H9 (cell line): ENCODE measurements around the gene TMC4. TPM values are rescaled to one million over a fixed set of nuclear protein-coding genes. Genes with fewer than 3 reads are reported as not detected.

Experiments used
- DNase-seq: peaks from one replicate; pipeline ENCODE4 v3.0.0-alpha.2; 2017
- H2AFZ ChIP-seq: one replicate; pipeline ENCODE4 v1.6.1; 2013; ENCODE audit warnings: mild to moderate bottlenecking, low read length, control low read depth, moderate library complexity
- H2AK5ac ChIP-seq: 2 replicates; pipeline ENCODE4 v1.6.1; 2013; ENCODE audit warnings: low read length, control low read depth, mixed read lengths; ENCODE audit not compliant: insufficient read length
- H2BK120ac ChIP-seq: one replicate; pipeline ENCODE4 v1.6.1; 2013; ENCODE audit warnings: low read depth, mild to moderate bottlenecking, low read length, control low read depth, inconsistent platforms; ENCODE audit not compliant: poor library complexity, severe bottlenecking
- H2BK12ac ChIP-seq: 2 replicates; pipeline ENCODE4 v1.6.1; 2013; ENCODE audit warnings: low read length, control low read depth, mixed read lengths, low read depth; ENCODE audit not compliant: insufficient read length
- H2BK15ac ChIP-seq: 2 replicates; pipeline ENCODE4 v1.6.1; 2013; ENCODE audit warnings: low read depth, low read length, control low read depth
- H2BK20ac ChIP-seq: one replicate; pipeline ENCODE4 v1.6.1; 2013; ENCODE audit warnings: low read depth, mild to moderate bottlenecking, low read length, control low read depth, inconsistent platforms; ENCODE audit not compliant: poor library complexity, severe bottlenecking
- H2BK5ac ChIP-seq: 2 replicates; pipeline ENCODE4 v1.6.1; 2013; ENCODE audit warnings: low read length, control low read depth, mixed read lengths; ENCODE audit not compliant: insufficient read length
- H3K14ac ChIP-seq: 2 replicates; pipeline ENCODE4 v1.6.1; 2013; ENCODE audit warnings: low read length, control low read depth; ENCODE audit not compliant: insufficient read depth
- H3K18ac ChIP-seq: 2 replicates; pipeline ENCODE4 v1.6.1; 2013; ENCODE audit warnings: low read depth, mild to moderate bottlenecking, mixed read lengths, low read length, control low read depth; ENCODE audit not compliant: insufficient read length
- H3K23ac ChIP-seq: 2 replicates; pipeline ENCODE4 v1.6.1; 2013; ENCODE audit warnings: low read length, control low read depth, mixed read lengths, low read depth; ENCODE audit not compliant: insufficient read length
- H3K23me2 ChIP-seq: 2 replicates; pipeline ENCODE4 v1.6.1; 2013; ENCODE audit warnings: low read depth, mild to moderate bottlenecking, mixed read lengths, low read length, control low read depth; ENCODE audit not compliant: insufficient read length, poor library complexity, severe bottlenecking
- H3K27ac ChIP-seq: 2 replicates; pipeline ENCODE4 v1.5.1; 2013; ENCODE audit warnings: low read length, control low read depth, mixed read lengths, low read depth; ENCODE audit not compliant: insufficient read length
- H3K27me3 ChIP-seq: 2 replicates; pipeline ENCODE4 v1.6.1; 2013; ENCODE audit warnings: low read length, control low read depth, inconsistent platforms; ENCODE audit not compliant: insufficient read depth
- H3K4ac ChIP-seq: 2 replicates; pipeline ENCODE4 v1.6.1; 2013; ENCODE audit warnings: low read depth, mild to moderate bottlenecking, control low read depth, inconsistent platforms, low read length, moderate library complexity
- H3K4me1 ChIP-seq: 2 replicates; pipeline ENCODE4 v1.6.1; 2013; ENCODE audit warnings: low read length, control low read depth, inconsistent platforms; ENCODE audit not compliant: insufficient read depth
- H3K4me2 ChIP-seq: 2 replicates; pipeline ENCODE4 v1.6.1; 2013; ENCODE audit warnings: low read length, control low read depth, mixed read lengths; ENCODE audit not compliant: insufficient read length, insufficient read depth
- H3K56ac ChIP-seq: 2 replicates; pipeline ENCODE4 v1.6.1; 2013; ENCODE audit warnings: low read depth, mild to moderate bottlenecking, mixed read lengths, low read length, control low read depth; ENCODE audit not compliant: insufficient read length
- H3K79me1 ChIP-seq: 2 replicates; pipeline ENCODE4 v1.6.1; 2013; ENCODE audit warnings: low read depth, mild to moderate bottlenecking, moderate library complexity, low read length, control low read depth, inconsistent platforms; ENCODE audit not compliant: insufficient read depth, poor library complexity, severe bottlenecking
- H3K79me2 ChIP-seq: 2 replicates; pipeline ENCODE4 v1.6.1; 2013; ENCODE audit warnings: low read length, control low read depth, inconsistent platforms; ENCODE audit not compliant: insufficient read depth
- H3K9ac ChIP-seq: 2 replicates; pipeline ENCODE4 v1.6.1; 2013; ENCODE audit warnings: low read length, control low read depth, mixed read lengths; ENCODE audit not compliant: insufficient read length; ENCODE audit errors: extremely low read depth
- H3K9me3 ChIP-seq: one replicate; pipeline ENCODE4 v1.6.1; 2013; ENCODE audit warnings: low read depth, low read length, inconsistent platforms; ENCODE audit not compliant: control insufficient read depth
- H3T11ph ChIP-seq: one replicate; pipeline ENCODE4 v1.6.1; 2013; ENCODE audit warnings: mild to moderate bottlenecking, low read length, control low read depth, inconsistent platforms
- H4K20me1 ChIP-seq: one replicate; pipeline ENCODE4 v1.6.1; 2013; ENCODE audit not compliant: control insufficient read depth, insufficient read length, insufficient read depth
- H4K5ac ChIP-seq: 2 replicates; pipeline ENCODE4 v1.6.1; 2013; ENCODE audit warnings: low read depth, mild to moderate bottlenecking, mixed read lengths, low read length, control low read depth; ENCODE audit not compliant: insufficient read length
- H4K8ac ChIP-seq: replicated peaks from 2 replicates; pipeline ENCODE4 v1.6.1; 2013; ENCODE audit warnings: low read length, control low read depth, mixed read lengths, low read depth; ENCODE audit not compliant: insufficient read length
- H4K91ac ChIP-seq: 2 replicates; pipeline ENCODE4 v1.6.1; 2013; ENCODE audit warnings: low read depth, mild to moderate bottlenecking, moderate library complexity, mixed read lengths, low read length, control low read depth; ENCODE audit not compliant: insufficient read length
- H3K27ac Mint-ChIP-seq, 3 experiments: 2 replicates in 2 of 3; 3 replicates in 1 of 3; pipeline ENCODE4 v1.8.0; 2020 to 2021; ENCODE audit warnings: mixed read lengths in 3 of 3, mild to moderate bottlenecking in 1 of 3, moderate library complexity in 1 of 3
- H3K27me3 Mint-ChIP-seq: 2 replicates; pipeline ENCODE4 v1.8.0; 2021; ENCODE audit warnings: low read depth, mild to moderate bottlenecking, moderate library complexity, mixed read lengths
- H3K36me3 Mint-ChIP-seq, 3 experiments: 2 replicates in 2 of 3; 3 replicates in 1 of 3; pipeline ENCODE4 v1.8.0; 2020 to 2021; ENCODE audit warnings: low read depth in 3 of 3, mixed read lengths in 3 of 3; ENCODE audit not compliant: insufficient read depth in 1 of 3
- H3K4me1 Mint-ChIP-seq, 2 experiments: 2 replicates each; pipeline ENCODE4 v1.8.0; 2020; ENCODE audit warnings: mixed read lengths in 2 of 2
- H3K4me3 Mint-ChIP-seq, 2 experiments: 2 replicates in 1 of 2; 3 replicates in 1 of 2; pipeline ENCODE4 v1.8.0; 2020 to 2021; ENCODE audit warnings: mild to moderate bottlenecking in 2 of 2, mixed read lengths in 2 of 2, moderate library complexity in 1 of 2
- H3K9me3 Mint-ChIP-seq, 2 experiments: 2 replicates in 1 of 2; 3 replicates in 1 of 2; pipeline ENCODE4 v1.8.0; 2020; ENCODE audit warnings: mild to moderate bottlenecking in 2 of 2, mixed read lengths in 2 of 2, moderate library complexity in 1 of 2
- WGBS: extraction: QIAGEN DNeasy Blood & Tissue Kit; methylation state at CpG from one replicate; pipeline ENCODE4 v1.1.7; 2013; ENCODE audit warnings: missing lambda C conversion rate, low lambda C conversion rate, mixed read lengths; ENCODE audit not compliant: insufficient read length; ENCODE audit errors: extremely low coverage; 5-methylcytosine and 5-hydroxymethylcytosine counted together
- total RNA-seq: library from RNA; stranded (reverse); gene quantifications from 2 replicates; pipeline ENCODE4 v1.2.1, GENCODE V29; 2021
- TF ChIP-seq, protein P1 (sequence below): fragments of 200-600 bp; sonication (generic); conservative IDR thresholded peaks from 3 replicates; pipeline ENCODE4 v1.8.0; 2021; ENCODE audit warnings: antibody characterized with exemption, mild to moderate bottlenecking

The TMC4 gene
- total RNA-seq, 1 experiment from 2014 or later: 12.2 TPM

DNA sequence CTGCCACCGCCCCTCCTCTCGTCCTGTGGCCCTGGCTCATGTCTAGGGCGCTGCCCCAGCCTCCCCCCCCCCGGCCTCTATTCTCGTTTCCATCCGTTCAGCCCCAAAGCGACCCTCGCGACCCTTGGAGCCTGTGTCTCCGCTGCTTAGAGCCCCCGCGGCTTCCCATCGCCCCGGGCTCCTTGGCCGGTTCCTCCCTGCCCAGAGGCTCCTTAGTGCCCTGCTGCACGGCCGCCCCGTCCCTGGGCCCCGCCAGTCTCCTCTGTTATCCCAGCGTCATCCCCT lies 44.6 kb downstream of the TMC4 start:
- no peak overlapping the region for H3K23ac ChIP-seq
- H3K27ac Mint-ChIP-seq: no peak overlapping the region
- no peak overlapping the region for H3K9ac ChIP-seq
- no peak overlapping the region for H2BK120ac ChIP-seq
- DNase-seq: no peak
- no peaks in the 10 kb centered on the region for H3K27me3 ChIP-seq
- H3K4me1 Mint-ChIP-seq: no peaks in the 10 kb centered on the region
- no peak overlapping the region for H2BK12ac ChIP-seq
- H4K5ac ChIP-seq: no peak overlapping the region
- peaks cover 2 to 3% of the 10 kb centered on the region in 2 experiments; a peak in 2 of 5 replicates for H3K9me3 Mint-ChIP-seq
- no peak overlapping the region for H3K56ac ChIP-seq
- no CpG with 5 or more reads among the region's 20 CpGs for WGBS
- H3K27ac ChIP-seq: no peak overlapping the region
- H2BK5ac ChIP-seq: no peak overlapping the region
- H3K23me2 ChIP-seq: no peaks in the 10 kb centered on the region
- no peak overlapping the region for H2BK20ac ChIP-seq
- no peaks in the 10 kb centered on the region for H4K20me1 ChIP-seq
- H3K14ac ChIP-seq: no peak overlapping the region
- H3K4me2 ChIP-seq: no peak overlapping the region
- no peaks in the 10 kb centered on the region for H3K79me2 ChIP-seq
- H3T11ph ChIP-seq: no peak overlapping the region
- no peak overlapping the region for H2BK15ac ChIP-seq
- no peak overlapping the region for H3K4ac ChIP-seq
- no peaks in the 10 kb centered on the region for H3K4me1 ChIP-seq
- peaks cover 1% of the 10 kb centered on the region; the same call in 1 of the 2 replicates for H3K27me3 Mint-ChIP-seq
- TF ChIP-seq, protein P1, sequence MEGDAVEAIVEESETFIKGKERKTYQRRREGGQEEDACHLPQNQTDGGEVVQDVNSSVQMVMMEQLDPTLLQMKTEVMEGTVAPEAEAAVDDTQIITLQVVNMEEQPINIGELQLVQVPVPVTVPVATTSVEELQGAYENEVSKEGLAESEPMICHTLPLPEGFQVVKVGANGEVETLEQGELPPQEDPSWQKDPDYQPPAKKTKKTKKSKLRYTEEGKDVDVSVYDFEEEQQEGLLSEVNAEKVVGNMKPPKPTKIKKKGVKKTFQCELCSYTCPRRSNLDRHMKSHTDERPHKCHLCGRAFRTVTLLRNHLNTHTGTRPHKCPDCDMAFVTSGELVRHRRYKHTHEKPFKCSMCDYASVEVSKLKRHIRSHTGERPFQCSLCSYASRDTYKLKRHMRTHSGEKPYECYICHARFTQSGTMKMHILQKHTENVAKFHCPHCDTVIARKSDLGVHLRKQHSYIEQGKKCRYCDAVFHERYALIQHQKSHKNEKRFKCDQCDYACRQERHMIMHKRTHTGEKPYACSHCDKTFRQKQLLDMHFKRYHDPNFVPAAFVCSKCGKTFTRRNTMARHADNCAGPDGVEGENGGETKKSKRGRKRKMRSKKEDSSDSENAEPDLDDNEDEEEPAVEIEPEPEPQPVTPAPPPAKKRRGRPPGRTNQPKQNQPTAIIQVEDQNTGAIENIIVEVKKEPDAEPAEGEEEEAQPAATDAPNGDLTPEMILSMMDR: no peak
- no peak overlapping the region for H3K4me3 Mint-ChIP-seq
- H2AK5ac ChIP-seq: no peak overlapping the region
- no peak overlapping the region for H4K91ac ChIP-seq
- H3K79me1 ChIP-seq: no peaks in the 10 kb centered on the region
- H3K36me3 Mint-ChIP-seq: peaks cover 34 to 79% (median 69%) of the 10 kb centered on the region in 3 experiments; a peak in 6 of 7 replicates
- H4K8ac ChIP-seq: no peak overlapping the region
- H3K18ac ChIP-seq: no peak overlapping the region
- peaks cover 1% of the 10 kb centered on the region for H3K9me3 ChIP-seq
- no peak overlapping the region for H2AFZ ChIP-seq
